Ramos (cell line): ENCODE data around the gene RMND1.
"Not testable (repeated sequence)": the region's sequence is repeated elsewhere in the genome, so short reads cannot be mapped to it uniquely, and the experiment has no call there.

ENCODE experiments used
- in situ Hi-C: fragments of 300-500 bp; cut with MboI; formaldehyde crosslinking; loops from one replicate; pipeline ENCODE4 v1.14.3; 2022; ENCODE audit warnings: low sequenced_read_pairs; ENCODE audit not compliant: unreplicated experiment

Gene RMND1

GRCh38 chr6:151451950-151452749, at the start of gene RMND1:
Gene RMND1 (minus strand): TSS chr6:151452126. CDS start chr6:151445811, 6,315 bp downstream.
- in situ Hi-C loops, result no loop called here

- in situ Hi-C loops, result no loop called here
These were observed 47.6 kb upstream of the RMND1 start for GRCh38 chr6:151499551-151499950.

- in situ Hi-C loops, result no loop called here
These were observed 46.4 kb upstream of the RMND1 start for GRCh38 chr6:151498327-151498726.

GRCh38 chr6:151497905-151498304, 46.0 kb upstream of the RMND1 start:
- in situ Hi-C loops, result no loop called here

- in situ Hi-C loops, result no loop called here
These were observed 43.5 kb upstream of the RMND1 start for GRCh38 chr6:151495380-151495779.

GRCh38 chr6:151494936-151495320, 43.0 kb upstream of the RMND1 start:
- in situ Hi-C loops, result no loop called here

GRCh38 chr6:151494235-151494935, 42.5 kb upstream of the RMND1 start:
- in situ Hi-C loops, result no loop called here

GRCh38 chr6:151493804-151494234, 41.9 kb upstream of the RMND1 start, which contains the start of gene CCDC170:
Gene CCDC170 (plus strand): TSS chr6:151494017. CDS start chr6:151494129, 112 bp downstream.
- in situ Hi-C loops, result no loop called here

- in situ Hi-C loops, result no loop called here
These were observed 41.4 kb upstream of the RMND1 start for GRCh38 chr6:151493161-151493803.

- in situ Hi-C loops, result no loop called here
These were observed 39.1 kb upstream of the RMND1 start for GRCh38 chr6:151490996-151491395.

- in situ Hi-C loops, result no loop called here
These were observed 36.3 kb upstream of the RMND1 start for GRCh38 chr6:151488226-151488625.

GRCh38 chr6:151483994-151484393, 32.1 kb upstream of the RMND1 start:
- in situ Hi-C loops, result no loop called here

GRCh38 chr6:151482290-151482689, 30.4 kb upstream of the RMND1 start:
- in situ Hi-C loops, result no loop called here

- in situ Hi-C loops, result no loop called here
These were observed 29.9 kb upstream of the RMND1 start for GRCh38 chr6:151481786-151482185.

GRCh38 chr6:151478670-151479069, 26.7 kb upstream of the RMND1 start:
- in situ Hi-C loops, result no loop called here

GRCh38 chr6:151477726-151478125, 25.8 kb upstream of the RMND1 start:
- in situ Hi-C loops, result no loop called here

- in situ Hi-C loops, result no loop called here
These were observed 24.0 kb upstream of the RMND1 start for GRCh38 chr6:151475653-151476523.

- in situ Hi-C loops, result no loop called here
These were observed 12.8 kb upstream of the RMND1 start for GRCh38 chr6:151464702-151465101.

GRCh38 chr6:151461673-151462072, 9.7 kb upstream of the RMND1 start:
- in situ Hi-C loops, result no loop called here

- in situ Hi-C loops, result not testable (repeated sequence)
These were observed 3.9 kb upstream of the RMND1 start for GRCh38 chr6:151455751-151456398.
